ENCODE data around the gene CFLAR. TPM values are rescaled to one million over a fixed set of nuclear protein-coding genes. Genes with fewer than 3 reads are reported as not detected.

Gene CFLAR
- total and polyA plus RNA-seq, 2 of the 13 experiments (the other 11 are each of a cell fraction or from before 2014, with no cell fraction given) = 43.8 to 92.1 TPM

DNA sequence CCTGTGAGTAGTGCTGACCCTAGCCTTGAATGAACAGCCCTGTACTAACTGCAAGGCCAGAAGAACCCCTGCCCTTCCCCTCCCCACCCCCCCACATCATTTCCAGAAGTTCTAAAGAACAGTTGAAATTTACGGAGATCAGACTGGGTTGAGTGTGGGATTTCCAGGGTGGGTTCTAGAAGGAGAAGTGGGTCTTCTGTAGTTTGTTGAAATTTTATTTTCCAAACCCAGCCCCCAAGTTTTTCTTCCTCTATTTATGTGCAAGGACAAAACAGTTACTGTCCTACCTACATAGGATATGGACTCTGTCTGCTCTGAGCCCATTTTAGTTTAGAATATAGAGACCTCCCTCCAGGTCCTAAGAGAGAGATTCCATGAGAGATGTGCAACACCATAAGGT, 40.7 kb downstream of the CFLAR start:
- Histone ChIP-seq H4K20me1 (ENCODE audit: insufficient read depth, low read length) (no peaks in the 10 kb centered on the region), H3K36me3 (replicated peaks in 1 of 2; ENCODE audit: control insufficient read depth in 1 of 2, insufficient read depth in 2 of 2, low read length in 2 of 2) (peaks cover 19 to 64% of the 10 kb centered on the region in 2 experiments), H3K27ac (ENCODE audit: extremely low read length, insufficient read depth, low read length) (no peak overlapping the region), H3K9ac (ENCODE audit: insufficient read depth, low read depth, low read length) (no peak overlapping the region), H3K27me3 (ENCODE audit: control insufficient read depth in 1 of 2, insufficient read depth in 2 of 2, low read length in 2 of 2) (no peaks in the 10 kb centered on the region), H3K79me2 (ENCODE audit: insufficient read depth, low read length) (peaks cover 3% of the 10 kb centered on the region), H2AFZ (ENCODE audit: low read length) (no peak overlapping the region), H3K4me2 (ENCODE audit: low read depth, low read length) (no peak overlapping the region), H3K4me3 (replicated peaks in 1 of 3; ENCODE audit: insufficient read depth in 1 of 3, low read depth in 2 of 3, low read length in 3 of 3) (no peak overlapping the region), H3K4me1 (ENCODE audit: insufficient read depth, low read length) (peaks cover 12% of the 10 kb centered on the region), H3K9me3 (ENCODE audit: low read length) (no peaks in the 10 kb centered on the region)
- 100% methylated on average over 1 of the region's 1 CpG for WGBS (ENCODE audit: low lambda C conversion rate)
- intact Hi-C loops (cut with micrococcal nuclease; ENCODE audit: unreplicated experiment) = no loop called here
- ATAC-seq (no peak), DNase-seq (ENCODE audit: low spot score) (no peak), FAIRE-seq (no peak)
- CTCF ChIA-PET (ENCODE audit: low intra/inter-chr PET ratio, low total read pairs) = interaction anchor here (2.2 kb wide), 1 partner anchor 251 kb away, joined by 9 read pairs; no protein-coding TSS in a partner anchor
- TF ChIP-seq REXO4 (CRISPR knock-in tag; IDR thresholded peaks at IDR 0.05; ENCODE audit: borderline replicate concordance) = no peak
- no peak for TF ChIP-seq SOX5 (CRISPR knock-in tag; IDR thresholded peaks at IDR 0.05; ENCODE audit: borderline replicate concordance)
- no peak for TF ChIP-seq ADNP (CRISPR knock-in tag; IDR thresholded peaks at IDR 0.05)
- TF ChIP-seq MIER3 (CRISPR knock-in tag; IDR thresholded peaks at IDR 0.05; ENCODE audit: borderline replicate concordance) = no peak
- no peak for TF ChIP-seq ZNF816 (CRISPR knock-in tag; IDR thresholded peaks at IDR 0.05; ENCODE audit: borderline replicate concordance)
- TF ChIP-seq, protein P1, sequence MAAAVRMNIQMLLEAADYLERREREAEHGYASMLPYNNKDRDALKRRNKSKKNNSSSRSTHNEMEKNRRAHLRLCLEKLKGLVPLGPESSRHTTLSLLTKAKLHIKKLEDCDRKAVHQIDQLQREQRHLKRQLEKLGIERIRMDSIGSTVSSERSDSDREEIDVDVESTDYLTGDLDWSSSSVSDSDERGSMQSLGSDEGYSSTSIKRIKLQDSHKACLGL (CRISPR knock-in tag; IDR thresholded peaks at IDR 0.05) = no peak
- TF ChIP-seq ZNF20 (CRISPR knock-in tag; IDR thresholded peaks at IDR 0.05) = no peak
- TF ChIP-seq NR3C1 (CRISPR knock-in tag; IDR thresholded peaks at IDR 0.05) = no peak
- TF ChIP-seq, protein P2, sequence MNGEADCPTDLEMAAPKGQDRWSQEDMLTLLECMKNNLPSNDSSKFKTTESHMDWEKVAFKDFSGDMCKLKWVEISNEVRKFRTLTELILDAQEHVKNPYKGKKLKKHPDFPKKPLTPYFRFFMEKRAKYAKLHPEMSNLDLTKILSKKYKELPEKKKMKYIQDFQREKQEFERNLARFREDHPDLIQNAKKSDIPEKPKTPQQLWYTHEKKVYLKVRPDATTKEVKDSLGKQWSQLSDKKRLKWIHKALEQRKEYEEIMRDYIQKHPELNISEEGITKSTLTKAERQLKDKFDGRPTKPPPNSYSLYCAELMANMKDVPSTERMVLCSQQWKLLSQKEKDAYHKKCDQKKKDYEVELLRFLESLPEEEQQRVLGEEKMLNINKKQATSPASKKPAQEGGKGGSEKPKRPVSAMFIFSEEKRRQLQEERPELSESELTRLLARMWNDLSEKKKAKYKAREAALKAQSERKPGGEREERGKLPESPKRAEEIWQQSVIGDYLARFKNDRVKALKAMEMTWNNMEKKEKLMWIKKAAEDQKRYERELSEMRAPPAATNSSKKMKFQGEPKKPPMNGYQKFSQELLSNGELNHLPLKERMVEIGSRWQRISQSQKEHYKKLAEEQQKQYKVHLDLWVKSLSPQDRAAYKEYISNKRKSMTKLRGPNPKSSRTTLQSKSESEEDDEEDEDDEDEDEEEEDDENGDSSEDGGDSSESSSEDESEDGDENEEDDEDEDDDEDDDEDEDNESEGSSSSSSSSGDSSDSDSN (CRISPR knock-in tag; IDR thresholded peaks at IDR 0.05) = no peak
- TF ChIP-seq, protein P3, sequence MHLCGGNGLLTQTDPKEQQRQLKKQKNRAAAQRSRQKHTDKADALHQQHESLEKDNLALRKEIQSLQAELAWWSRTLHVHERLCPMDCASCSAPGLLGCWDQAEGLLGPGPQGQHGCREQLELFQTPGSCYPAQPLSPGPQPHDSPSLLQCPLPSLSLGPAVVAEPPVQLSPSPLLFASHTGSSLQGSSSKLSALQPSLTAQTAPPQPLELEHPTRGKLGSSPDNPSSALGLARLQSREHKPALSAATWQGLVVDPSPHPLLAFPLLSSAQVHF (CRISPR knock-in tag; IDR thresholded peaks at IDR 0.05) = no peak
- no peak for TF ChIP-seq ATAD3A (CRISPR knock-in tag; IDR thresholded peaks at IDR 0.05)
- in situ Hi-C loops (cut with HindIII; ENCODE audit: extremely low pct_ligation_motif_present, low pct_unique_long_range_greater_than_20kb) = no loop called here
- no TSS peak for BruUV-seq (replicated peaks)
- POLR2A ChIA-PET = interaction anchor here (2.2 to 2.3 kb wide), 2 partner anchors 35 to 40 kb away, joined by 11 to 53 read pairs; partner anchors contain the start of gene CFLAR
